Dermis lymphatic vessel endothelial cell (primary cell): Measurements from ENCODE around the gene MTSS2. TPM values are rescaled to one million over a fixed set of nuclear protein-coding genes. Genes with fewer than 3 reads are reported as not detected.

ENCODE experiments used
- total RNA-seq: library from RNA; depleted of rRNA; stranded (reverse); fragments of >200 nt; gene quantifications from 2 replicates; pipeline ENCODE4 v1.2.1, GENCODE V29; 2014

Gene MTSS2
- total RNA-seq = 13.9 and 14.7 TPM in 2 replicates

GRCh38 chr16:70685938-70686375, at the start of gene MTSS2:
MTSS2 (minus strand) TSS chr16:70686053; CDS start chr16:70685791, 262 bp downstream.

DNA sequence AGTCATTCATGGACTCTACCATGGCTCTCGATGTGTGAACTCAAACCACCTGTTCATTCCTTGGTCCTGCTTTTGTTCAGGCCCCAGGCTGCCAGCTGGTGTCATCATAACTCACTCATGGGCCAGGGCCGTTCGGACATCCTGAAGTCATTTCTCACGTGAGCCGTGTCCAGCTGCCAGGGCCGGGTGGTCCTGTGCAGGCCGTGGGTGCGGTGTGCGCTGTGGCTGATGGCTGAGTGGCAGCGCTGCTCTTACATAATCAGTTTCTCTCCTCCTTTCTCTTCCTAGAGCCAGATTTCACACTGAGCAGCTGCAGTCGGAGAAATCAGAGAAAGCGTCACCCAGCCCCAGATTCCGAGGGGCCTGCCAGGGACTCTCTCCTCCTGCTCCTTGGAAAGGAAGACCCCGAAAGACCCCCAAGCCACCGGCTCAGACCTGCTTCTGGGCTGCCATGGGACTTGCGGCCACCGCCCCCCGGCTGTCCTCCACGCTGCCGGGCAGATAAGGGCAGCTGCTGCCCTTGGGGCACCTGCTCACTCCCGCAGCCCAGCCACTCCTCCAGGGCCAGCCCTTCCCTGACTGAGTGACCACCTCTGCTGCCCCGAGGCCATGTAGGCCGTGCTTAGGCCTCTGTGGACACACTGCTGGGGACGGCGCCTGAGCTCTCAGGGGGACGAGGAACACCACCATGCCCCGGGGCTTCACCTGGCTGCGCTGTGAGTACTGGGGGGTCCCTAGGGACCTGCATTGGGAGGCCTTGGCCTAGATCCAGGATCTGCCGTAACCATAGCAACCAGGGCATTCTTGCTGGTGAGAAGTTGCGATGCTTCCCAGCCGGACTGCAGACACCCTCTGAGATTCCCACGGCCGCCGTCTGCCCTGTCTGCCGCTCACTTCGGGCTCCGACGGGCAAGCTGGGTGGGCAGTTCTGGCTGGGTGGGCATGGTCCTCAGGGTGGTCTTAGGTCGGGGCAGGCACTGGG, 39.3 kb downstream of the MTSS2 start, which contains the start of gene IL34:
TSS of gene IL34 (plus strand) at position 300 of the 982 bp plus-strand sequence. CDS start at position 689, 389 bp downstream.

Other genes with a start within 250 kb of the MTSS2 start
- 37.2 and 42.8 TPM in 2 replicates for gene ST3GAL2, start 247.0 kb downstream of the MTSS2 start, total RNA-seq
- gene FCSK, start 231.5 kb downstream of the MTSS2 start, total RNA-seq = 8.0 and 8.7 TPM in 2 replicates
- 56.2 and 61.7 TPM in 2 replicates for gene COG4, start 162.5 kb downstream of the MTSS2 start, total RNA-seq
- 48.7 and 68.2 TPM in 2 replicates for gene SF3B3, start 162.2 kb downstream of the MTSS2 start, total RNA-seq
- 1.2 and 1.4 TPM in 2 replicates for gene IL34, start 39.5 kb downstream of the MTSS2 start, total RNA-seq
- gene VAC14, start 115.1 kb upstream of the MTSS2 start, total RNA-seq = 15.4 and 15.6 TPM in 2 replicates